ENCODE results near the gene USP3. TPM values are rescaled to one million over a fixed set of nuclear protein-coding genes. Genes with fewer than 3 reads are reported as not detected.

USP3 gene
- total RNA-seq, 1 experiment from 2014 or later = 54.2 TPM

GRCh38 chr15:63539998-63540397 is 35.6 kb downstream of the USP3 start:
- no peak for DNase-seq
- no peaks in the 10 kb centered on the region for H3K9me3 ChIP-seq
- peaks cover 11% of the 10 kb centered on the region for H3K4me1 Mint-ChIP-seq (ENCODE audit: low read depth, unreplicated experiment)
- H3K27ac Mint-ChIP-seq (ENCODE audit: unreplicated experiment) = no peak overlapping the region
- no TSS peak for BruUV-seq (replicated peaks)
- intact Hi-C loops (cut with micrococcal nuclease; ENCODE audit: unreplicated experiment) = no loop called here
- no peaks in the 10 kb centered on the region; the same call in 1 of the 2 replicates for H3K36me3 ChIP-seq (ENCODE audit: control insufficient read depth, insufficient read depth, low read length)
- ChIA-PET POLR2A (no interaction called here), CTCF (no interaction called here)
- H3K4me1 ChIP-seq = no peaks in the 10 kb centered on the region
- no peaks in the 10 kb centered on the region for H3K27me3 ChIP-seq (replicated peaks; ENCODE audit: control insufficient read depth, insufficient read depth, low read length)
- TF ChIP-seq CTCF (IDR thresholded peaks at IDR 0.05; ENCODE audit: insufficient read depth in 1 of 2, low read depth in 1 of 2, low read length in 1 of 2, severe bottlenecking in 1 of 2, unreplicated experiment in 1 of 2) = no peak
- H3K4me3 ChIP-seq (ENCODE audit: low read depth, low read length) = no peak overlapping the region
- H3K27me3 Mint-ChIP-seq (ENCODE audit: insufficient read depth, unreplicated experiment) = no peaks in the 10 kb centered on the region
- H3K4me3 Mint-ChIP-seq (ENCODE audit: unreplicated experiment) = no peak overlapping the region
- H3K9me3 Mint-ChIP-seq (ENCODE audit: unreplicated experiment) = no peaks in the 10 kb centered on the region
- peaks cover 18% of the 10 kb centered on the region for H3K36me3 Mint-ChIP-seq (ENCODE audit: insufficient read depth, unreplicated experiment)

- H3K36me3 Mint-ChIP-seq (ENCODE audit: insufficient read depth, unreplicated experiment) = peaks cover 18% of the 10 kb centered on the region
- POLR2A ChIA-PET = no interaction called here
Measured at GRCh38 chr15:63540449-63540848, 36.1 kb downstream of the USP3 start.

GRCh38 chr15:63544258-63545026 is 40.0 kb downstream of the USP3 start:
- Histone ChIP-seq H3K9me3 (no peaks in the 10 kb centered on the region), H3K36me3 (ENCODE audit: control insufficient read depth, insufficient read depth, low read length) (no peaks in the 10 kb centered on the region; the same call in 1 of the 2 replicates), H3K4me3 (ENCODE audit: low read depth, low read length) (no peak overlapping the region), H3K4me1 (no peaks in the 10 kb centered on the region), H3K27me3 (replicated peaks; ENCODE audit: control insufficient read depth, insufficient read depth, low read length) (no peaks in the 10 kb centered on the region)
- H3K27me3 Mint-ChIP-seq (ENCODE audit: insufficient read depth, unreplicated experiment) = no peaks in the 10 kb centered on the region
- no peak overlapping the region for H3K27ac Mint-ChIP-seq (ENCODE audit: unreplicated experiment)
- CTCF ChIA-PET = no interaction called here
- H3K4me1 Mint-ChIP-seq (ENCODE audit: low read depth, unreplicated experiment) = peaks cover 4% of the 10 kb centered on the region
- POLR2A ChIA-PET = no interaction called here
- H3K4me3 Mint-ChIP-seq (ENCODE audit: unreplicated experiment) = no peak overlapping the region
- intact Hi-C loops (cut with micrococcal nuclease; ENCODE audit: unreplicated experiment) = no loop called here
- peaks cover 18% of the 10 kb centered on the region for H3K36me3 Mint-ChIP-seq (ENCODE audit: insufficient read depth, unreplicated experiment)
- no peaks in the 10 kb centered on the region for H3K9me3 Mint-ChIP-seq (ENCODE audit: unreplicated experiment)
- no peak for TF ChIP-seq CTCF (IDR thresholded peaks at IDR 0.05; ENCODE audit: insufficient read depth in 1 of 2, low read depth in 1 of 2, low read length in 1 of 2, severe bottlenecking in 1 of 2, unreplicated experiment in 1 of 2)
- no peak for DNase-seq
- BruUV-seq (replicated peaks) = no TSS peak

More at GRCh38 chr15:63540449-63540848, 36.1 kb downstream of the USP3 start:
- Mint-ChIP-seq H3K4me1 (ENCODE audit: low read depth, unreplicated experiment) (peaks cover 11% of the 10 kb centered on the region), H3K4me3 (ENCODE audit: unreplicated experiment) (no peak overlapping the region), H3K27me3 (ENCODE audit: insufficient read depth, unreplicated experiment) (no peaks in the 10 kb centered on the region), H3K27ac (ENCODE audit: unreplicated experiment) (no peak overlapping the region), H3K9me3 (ENCODE audit: unreplicated experiment) (no peaks in the 10 kb centered on the region)
- H3K27me3 ChIP-seq (replicated peaks; ENCODE audit: control insufficient read depth, insufficient read depth, low read length) = no peaks in the 10 kb centered on the region
- no peaks in the 10 kb centered on the region; the same call in 1 of the 2 replicates for H3K36me3 ChIP-seq (ENCODE audit: control insufficient read depth, insufficient read depth, low read length)
- no peaks in the 10 kb centered on the region for H3K4me1 ChIP-seq
- no peak for TF ChIP-seq CTCF (IDR thresholded peaks at IDR 0.05; ENCODE audit: insufficient read depth in 1 of 2, low read depth in 1 of 2, low read length in 1 of 2, severe bottlenecking in 1 of 2, unreplicated experiment in 1 of 2)
- H3K9me3 ChIP-seq = no peaks in the 10 kb centered on the region
- BruUV-seq (replicated peaks) = no TSS peak
- CTCF ChIA-PET = no interaction called here
- H3K4me3 ChIP-seq (ENCODE audit: low read depth, low read length) = no peak overlapping the region
- DNase-seq = no peak
- intact Hi-C loops (cut with micrococcal nuclease; ENCODE audit: unreplicated experiment) = no loop called here

All from Caco-2 (cell line).